ENCODE data around the gene AQP12B.
"Not testable (repeated sequence)": the region's sequence is repeated elsewhere in the genome, so short reads cannot be mapped to it uniquely, and the experiment has no call there.

AQP12B gene

GRCh38 chr2:240682431-240683224 lies at the start of gene AQP12B:
AQP12B (minus strand) TSS chr2:240682885; CDS start chr2:240682837, 48 bp downstream.
- DNase-seq = not testable (repeated sequence)

DNA sequence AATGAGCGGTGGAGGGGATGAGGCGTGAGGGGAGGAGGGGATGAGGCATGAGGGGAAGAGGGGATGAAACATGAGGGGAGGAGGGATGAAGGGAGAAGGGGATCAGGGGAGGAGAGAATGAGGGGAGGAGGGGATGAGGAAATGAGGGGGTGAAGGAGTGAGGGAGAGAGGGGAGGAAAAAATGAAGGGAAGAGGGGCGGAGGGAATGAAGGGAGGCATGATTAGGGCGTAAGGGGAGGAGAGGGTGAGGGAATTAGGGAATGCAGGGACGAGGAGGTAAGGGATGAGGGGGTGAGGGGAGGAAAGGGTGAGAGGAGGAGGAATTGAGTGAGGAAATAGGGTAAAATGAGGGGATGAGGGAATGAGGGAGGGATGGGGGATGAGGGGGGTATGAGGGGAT lies 49.5 kb upstream of the AQP12B start:
- DNase-seq = no peak

GRCh38 chr2:240731178-240731545 lies 48.5 kb upstream of the AQP12B start:
- DNase-seq = no peak

DNA sequence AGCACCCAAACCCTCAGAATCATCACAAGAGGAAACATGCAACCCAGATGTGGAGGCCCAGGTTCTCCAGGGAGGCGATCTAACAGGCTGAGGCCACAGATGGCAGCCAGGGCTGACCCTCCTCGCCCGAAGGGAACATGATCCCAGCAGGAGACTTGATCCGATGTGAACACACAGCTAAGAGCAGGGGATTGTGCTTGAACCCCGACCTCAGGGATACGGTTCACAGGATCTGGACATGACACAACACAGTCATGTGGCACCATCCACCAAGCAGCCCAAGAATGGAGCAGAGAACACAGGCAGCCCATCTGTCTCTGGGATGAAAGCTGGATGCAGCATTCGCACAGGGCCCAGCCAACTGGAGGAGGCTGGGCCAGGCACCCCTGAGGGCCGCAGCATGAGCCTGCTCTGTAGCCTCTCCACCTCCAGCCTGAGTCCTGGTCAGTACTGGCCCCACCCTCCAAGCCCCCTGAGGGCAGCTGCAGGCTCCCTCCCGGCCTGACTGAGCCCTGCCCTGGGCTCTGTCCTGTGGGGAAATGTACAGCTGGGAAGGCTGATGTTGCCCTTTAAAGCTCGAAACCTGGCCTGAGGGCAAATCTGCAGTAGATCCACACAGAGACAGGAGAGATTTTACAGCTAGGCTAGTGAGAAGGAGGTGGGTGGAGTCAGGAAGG lies 48.0 kb upstream of the AQP12B start:
- no peak for DNase-seq

- DNase-seq = no peak
These were observed 46.1 kb upstream of the AQP12B start for GRCh38 chr2:240728827-240729226.

- DNase-seq = no peak
These were observed 45.7 kb upstream of the AQP12B start for GRCh38 chr2:240728361-240728760.

DNA sequence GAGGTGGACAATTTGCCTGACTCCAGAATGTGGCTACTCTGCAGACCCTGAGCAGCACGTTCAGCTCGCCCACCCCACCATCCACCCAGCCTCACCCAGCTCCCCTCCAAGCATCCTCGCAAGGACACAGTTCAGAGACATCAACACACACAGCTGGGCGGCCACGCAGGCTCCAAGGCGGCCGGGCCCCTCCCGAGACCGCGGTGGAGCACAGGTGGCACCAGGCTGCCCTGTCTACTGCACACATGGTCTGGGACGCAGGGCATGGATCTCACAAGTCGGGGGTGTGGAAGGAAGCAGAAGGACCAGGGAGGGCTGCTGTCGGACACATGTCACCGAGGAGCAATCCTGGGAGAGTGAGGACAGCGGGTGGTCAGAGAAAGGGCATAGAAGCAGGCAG lies 45.2 kb upstream of the AQP12B start:
- no peak for DNase-seq

DNA sequence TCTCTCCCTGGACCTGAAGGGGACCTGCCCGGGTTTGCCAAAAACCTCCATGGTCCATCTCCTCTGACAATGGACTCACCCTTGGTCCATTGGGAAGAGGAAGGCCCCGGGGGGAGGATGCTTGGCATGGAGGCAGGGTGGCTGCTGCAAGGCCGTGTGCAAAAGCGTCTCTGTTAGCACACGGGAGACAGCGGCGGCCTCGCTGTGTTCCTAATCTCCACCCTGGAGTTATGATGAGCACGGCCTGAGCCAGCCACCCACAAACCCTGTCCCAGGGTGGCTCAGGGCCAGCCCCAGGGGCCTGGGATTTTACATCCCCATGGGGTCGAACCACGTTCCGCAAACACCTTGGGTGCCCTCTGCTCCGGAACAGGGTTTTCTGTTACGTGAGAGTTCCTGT lies 44.8 kb upstream of the AQP12B start:
- DNase-seq = no peak

DNA sequence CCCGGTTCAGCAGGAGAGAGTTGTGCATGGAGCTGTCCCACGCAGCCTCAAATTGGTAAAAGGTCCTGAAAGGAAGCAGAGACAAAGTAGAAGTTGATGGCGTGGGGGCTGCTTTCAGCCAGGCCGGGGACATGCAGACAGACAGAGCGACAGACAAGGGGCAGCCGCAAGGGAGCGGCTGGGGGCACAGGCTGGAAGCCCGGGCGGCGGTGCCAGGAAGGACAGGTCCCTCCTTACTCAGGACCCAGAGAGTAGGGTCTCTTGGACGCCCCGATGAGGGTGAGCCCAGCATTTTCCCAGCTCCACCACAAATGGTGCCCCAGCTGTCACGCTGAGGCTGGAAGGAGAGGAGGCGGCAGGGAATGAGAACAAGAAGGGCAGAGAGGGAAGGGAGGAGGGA lies 44.2 kb upstream of the AQP12B start:
- DNase-seq = no peak

DNA sequence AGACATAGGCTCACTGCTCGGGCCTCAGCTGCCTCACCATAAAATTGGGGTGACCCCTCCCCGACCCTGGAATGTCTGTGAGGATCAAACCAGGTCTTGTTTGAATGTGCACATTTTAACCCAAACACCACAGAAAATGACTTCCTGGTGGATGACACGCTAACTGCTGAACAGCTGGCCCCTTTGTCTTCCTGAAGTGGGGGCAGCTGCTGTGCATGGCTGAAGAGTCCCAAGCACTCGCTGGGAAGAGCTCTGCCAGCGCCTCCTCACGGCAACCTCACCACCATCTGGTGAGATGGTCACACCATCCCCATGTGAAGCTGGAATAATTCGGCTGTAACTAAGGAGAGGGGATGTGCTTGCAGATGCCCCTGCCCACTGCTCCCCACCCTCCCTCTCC lies 43.0 kb upstream of the AQP12B start:
- DNase-seq = no peak

- no peak for DNase-seq
These were observed 42.6 kb upstream of the AQP12B start for GRCh38 chr2:240725266-240725665.

- DNase-seq = no peak
These were observed 41.7 kb upstream of the AQP12B start for GRCh38 chr2:240724431-240724830.

DNA sequence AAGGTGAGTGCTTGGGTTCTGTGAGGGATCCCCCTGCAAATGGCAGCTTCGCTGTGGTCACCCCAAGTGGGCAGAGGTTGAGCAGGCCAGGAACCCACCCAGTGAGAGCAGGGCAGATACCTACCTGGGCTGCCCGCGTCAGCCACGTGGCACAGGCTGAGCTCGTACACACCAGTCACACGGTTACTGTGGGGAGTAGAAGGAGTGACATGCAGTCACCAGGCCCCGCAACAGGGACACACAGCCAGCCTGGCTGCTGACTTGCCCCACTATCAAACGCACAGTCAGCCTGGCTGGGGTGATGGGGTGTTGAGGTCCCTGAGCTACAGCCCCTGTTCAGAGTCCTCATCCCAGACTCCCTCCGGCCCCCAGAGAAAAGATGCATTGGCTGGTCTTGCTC lies 41.2 kb upstream of the AQP12B start:
- DNase-seq = no peak

DNA sequence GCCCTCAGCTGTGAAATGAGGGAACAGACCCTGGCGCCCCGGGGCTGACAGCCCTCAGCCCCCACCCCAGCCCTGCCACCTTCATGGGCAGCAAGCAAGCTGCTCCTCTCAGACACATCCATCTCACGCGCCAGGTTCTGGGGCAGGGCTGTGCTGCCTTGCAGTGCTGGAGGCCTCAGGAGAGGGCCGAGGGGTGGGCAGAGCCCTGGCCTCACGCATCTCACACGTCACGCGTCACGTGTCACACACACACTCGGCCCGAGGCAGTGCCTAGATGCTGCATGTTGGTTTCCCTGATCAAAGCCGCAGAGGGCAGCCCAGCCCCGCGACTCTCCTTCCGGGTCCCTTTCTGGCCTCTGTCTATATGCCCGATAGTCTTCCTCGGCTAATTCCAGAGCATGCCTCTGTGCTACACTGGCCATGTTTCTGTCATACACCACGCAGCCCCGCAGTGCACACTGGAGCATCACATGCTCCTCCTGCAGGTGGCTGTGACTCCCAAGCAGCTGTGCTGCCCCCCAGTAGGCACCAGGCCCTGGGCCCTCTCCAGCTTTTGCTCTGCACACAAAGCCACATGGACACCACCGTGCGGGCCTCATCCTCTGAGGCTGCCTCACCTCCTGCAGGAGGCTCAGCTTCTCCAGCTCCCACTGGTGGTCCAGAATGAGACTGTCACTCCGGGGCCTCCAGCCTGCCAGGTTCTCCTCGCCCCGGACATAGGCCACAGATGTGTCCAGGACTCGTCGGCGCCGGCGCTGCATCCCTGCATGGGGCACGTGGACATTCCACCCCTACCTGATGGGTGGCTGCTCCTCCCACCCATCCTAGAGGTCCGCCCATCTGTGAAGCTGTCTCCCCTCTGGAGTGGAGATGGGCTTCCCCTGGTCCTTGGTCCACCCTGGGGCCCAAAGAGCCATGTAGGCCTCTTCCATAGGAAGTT lies 40.4 kb upstream of the AQP12B start:
- DNase-seq = no peak

DNA sequence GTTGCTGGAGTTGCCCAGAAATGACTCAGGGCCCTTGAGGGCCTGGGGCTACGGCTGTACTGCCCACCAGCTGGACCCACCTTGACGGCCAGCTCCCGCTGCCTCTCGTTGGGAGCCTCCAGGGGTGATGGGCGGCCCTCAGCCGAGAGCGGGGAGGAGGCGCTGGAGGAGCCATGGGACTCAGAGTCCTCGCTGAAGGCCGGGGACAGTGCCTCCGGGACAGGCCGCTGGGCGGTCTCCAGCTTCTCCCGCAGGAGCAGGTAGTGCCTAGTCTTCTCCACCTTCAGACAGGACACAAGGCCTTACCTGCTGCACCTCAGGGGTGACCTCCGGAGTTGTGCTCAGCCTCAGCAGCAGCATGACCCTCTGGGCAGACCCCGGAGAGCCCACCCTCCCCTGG lies 39.7 kb upstream of the AQP12B start:
- no peak for DNase-seq

DNA sequence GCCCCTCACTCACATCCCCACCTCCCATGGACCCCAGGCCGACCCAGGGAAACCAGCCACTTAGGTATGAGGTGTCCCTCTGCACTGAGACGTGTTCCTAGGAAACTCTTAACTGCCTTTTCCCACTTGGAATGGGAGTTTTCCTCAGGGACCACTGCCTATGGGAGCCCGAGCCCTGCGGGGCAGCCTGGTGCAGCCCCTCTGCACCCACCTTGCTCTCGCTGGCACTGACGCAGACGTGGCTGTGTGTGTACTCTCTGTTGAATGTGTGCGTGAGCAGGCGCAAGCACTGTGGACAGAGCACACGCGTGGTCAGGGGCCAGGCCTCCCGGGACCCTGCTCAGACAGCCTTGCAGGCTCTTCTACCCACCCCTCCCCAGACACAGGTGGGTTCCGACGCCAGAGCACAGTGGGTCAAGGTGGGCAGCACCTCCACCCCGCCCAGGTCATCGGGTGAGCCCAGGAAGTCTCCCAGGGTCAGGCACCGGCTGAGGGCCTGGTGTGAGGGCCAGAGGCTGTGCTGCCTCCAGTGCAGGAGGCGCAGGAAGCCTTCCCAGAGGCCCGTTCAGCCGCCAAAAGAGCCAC lies 39.0 kb upstream of the AQP12B start:
- DNase-seq = no peak

DNA sequence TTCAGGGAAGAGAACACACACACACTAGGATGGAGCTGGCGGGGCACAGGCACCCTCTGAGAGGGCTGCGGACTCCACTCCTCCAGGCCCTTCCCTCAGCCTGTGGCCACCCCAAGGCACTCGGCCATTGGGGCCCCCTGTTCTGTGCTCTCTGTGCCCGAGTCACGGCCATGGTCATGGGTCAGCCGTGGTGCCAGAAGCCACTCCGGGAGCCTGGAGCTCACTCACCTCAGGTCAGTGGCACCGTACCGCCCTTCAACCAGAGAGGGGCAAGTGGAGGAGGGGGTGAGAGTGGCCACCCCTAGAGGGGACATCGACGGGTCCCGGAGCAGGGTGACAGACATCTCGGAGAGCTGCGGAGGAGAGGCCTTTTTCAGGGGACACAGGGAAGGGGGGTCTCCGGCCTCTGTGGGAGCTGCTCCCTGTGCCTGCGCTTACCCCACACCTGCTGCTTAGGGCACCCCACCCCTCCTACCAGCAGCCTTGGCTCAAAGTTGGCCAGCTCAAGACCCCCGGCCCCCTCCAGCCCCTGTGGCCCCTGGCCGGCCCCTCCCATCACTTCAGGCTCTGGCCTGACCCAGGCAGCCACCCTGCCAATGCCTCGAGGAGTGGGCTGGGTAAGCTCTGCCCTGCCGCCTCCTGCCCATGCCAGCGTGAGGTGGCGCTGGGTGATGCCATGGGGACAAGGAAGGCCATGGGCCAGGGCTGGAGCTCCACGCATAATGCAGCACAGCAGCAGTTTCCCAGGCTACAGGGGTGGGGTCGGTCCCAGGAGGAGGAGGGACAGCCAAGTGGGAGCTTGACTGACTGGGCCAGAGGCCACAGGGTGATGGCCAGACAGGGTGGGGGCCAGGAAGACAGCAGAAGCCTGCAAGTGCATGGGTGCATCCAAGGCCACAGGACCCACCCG lies 38.3 kb upstream of the AQP12B start:
- DNase-seq = no peak

- no peak for DNase-seq
These were observed 37.2 kb upstream of the AQP12B start for GRCh38 chr2:240719676-240720545.

GRCh38 chr2:240718896-240719490 lies 36.3 kb upstream of the AQP12B start:
- DNase-seq = no peak

All from CD4-positive, alpha-beta T cell treated with Interleukin-15 for 1 hour (primary cell).